Measurements from ENCODE around the gene TLR10.

DNA sequence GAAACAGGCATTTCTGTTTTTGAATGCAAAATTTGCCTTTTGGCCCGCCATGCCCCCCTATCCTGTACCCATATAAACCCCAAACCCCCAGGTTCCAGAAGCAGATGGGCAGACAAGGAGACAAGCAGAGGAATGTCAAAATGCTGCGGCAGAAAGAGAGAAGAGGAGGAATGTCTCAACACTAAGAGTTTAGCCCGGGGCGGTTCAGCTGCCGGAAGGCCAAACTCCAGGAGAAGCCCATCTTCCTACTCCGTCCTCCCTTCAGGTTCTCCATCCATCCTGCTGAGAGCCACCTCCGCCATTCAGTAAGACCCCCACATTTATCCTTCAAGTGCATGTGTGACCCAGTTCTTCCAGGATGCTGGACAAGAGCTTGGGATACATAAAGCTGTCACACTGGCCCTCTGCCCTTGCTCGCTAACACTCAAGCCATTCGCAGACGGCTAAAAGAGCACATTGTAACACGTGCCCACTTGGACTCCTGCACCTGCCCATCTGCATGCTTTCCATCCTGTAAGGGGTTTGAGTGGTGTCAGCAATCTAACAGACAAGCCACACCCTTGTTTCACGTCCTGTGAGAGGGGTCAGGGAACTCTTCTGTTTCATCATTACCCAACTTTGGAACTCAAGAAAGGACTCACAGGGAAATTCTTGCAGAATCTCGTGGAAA, 31.3 kb downstream of the TLR10 start:
- TF ChIP-seq, protein P1, sequence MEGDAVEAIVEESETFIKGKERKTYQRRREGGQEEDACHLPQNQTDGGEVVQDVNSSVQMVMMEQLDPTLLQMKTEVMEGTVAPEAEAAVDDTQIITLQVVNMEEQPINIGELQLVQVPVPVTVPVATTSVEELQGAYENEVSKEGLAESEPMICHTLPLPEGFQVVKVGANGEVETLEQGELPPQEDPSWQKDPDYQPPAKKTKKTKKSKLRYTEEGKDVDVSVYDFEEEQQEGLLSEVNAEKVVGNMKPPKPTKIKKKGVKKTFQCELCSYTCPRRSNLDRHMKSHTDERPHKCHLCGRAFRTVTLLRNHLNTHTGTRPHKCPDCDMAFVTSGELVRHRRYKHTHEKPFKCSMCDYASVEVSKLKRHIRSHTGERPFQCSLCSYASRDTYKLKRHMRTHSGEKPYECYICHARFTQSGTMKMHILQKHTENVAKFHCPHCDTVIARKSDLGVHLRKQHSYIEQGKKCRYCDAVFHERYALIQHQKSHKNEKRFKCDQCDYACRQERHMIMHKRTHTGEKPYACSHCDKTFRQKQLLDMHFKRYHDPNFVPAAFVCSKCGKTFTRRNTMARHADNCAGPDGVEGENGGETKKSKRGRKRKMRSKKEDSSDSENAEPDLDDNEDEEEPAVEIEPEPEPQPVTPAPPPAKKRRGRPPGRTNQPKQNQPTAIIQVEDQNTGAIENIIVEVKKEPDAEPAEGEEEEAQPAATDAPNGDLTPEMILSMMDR (conservative IDR thresholded peaks at IDR 0.05; ENCODE audit: low read depth, low read length), result no peak
- TF ChIP-seq EZH2 (IDR thresholded peaks at IDR 0.05; ENCODE audit: low read length, unreplicated experiment), result no peak

Data from PC-3 (cell line).